BE2C (cell line): ENCODE results near the gene PNMA6E.

Source experiments
- DNase-seq: peaks from one replicate; pipeline ENCODE4 v3.0.0-alpha.2; 2020
- H3K27me3 ChIP-seq: fragments of 250-450 bp; sonication (Bioruptor Pico); 2 replicates; pipeline ENCODE4 v1.5.1; 2020; ENCODE audit warnings: mild to moderate bottlenecking
- H3K36me3 ChIP-seq: fragments of 250-450 bp; sonication (Bioruptor Pico); 2 replicates; pipeline ENCODE4 v1.5.1; 2020; ENCODE audit warnings: mild to moderate bottlenecking
- H3K4me1 ChIP-seq: fragments of 250-450 bp; sonication (Bioruptor Pico); 2 replicates; pipeline ENCODE4 v1.5.1; 2020
- H3K4me3 ChIP-seq: 2 replicates; pipeline ENCODE4 v1.5.1; 2011; ENCODE audit warnings: low read depth, low read length
- H3K9me3 ChIP-seq: fragments of 250-450 bp; sonication (Bioruptor Pico); 2 replicates; pipeline ENCODE4 v1.5.1; 2020
- TF ChIP-seq, protein P1 (sequence below): IDR thresholded peaks from 2 replicates; pipeline ENCODE4 v1.5.1; 2012; ENCODE audit warnings: mild to moderate bottlenecking, low read depth, low read length

PNMA6E gene

DNA sequence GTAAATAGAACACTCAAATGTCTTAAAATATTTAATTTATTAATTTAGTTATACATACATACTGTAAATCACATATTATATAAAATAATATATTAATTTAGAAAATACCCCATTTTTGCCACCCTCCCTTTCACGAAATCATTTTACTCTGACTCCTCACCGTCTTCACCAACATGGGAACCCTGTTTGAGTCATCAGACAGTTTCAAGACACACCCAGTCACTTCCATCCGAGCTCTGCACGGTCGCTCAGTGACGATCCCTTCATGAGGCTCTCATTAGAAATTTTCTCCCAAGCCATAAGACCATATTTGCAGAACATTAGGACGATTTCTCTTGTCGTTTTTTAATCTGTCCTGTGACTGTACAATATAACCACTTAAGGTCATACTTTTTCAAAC is 52.7 kb downstream of the PNMA6E start:
- DNase-seq = no peak
- TF ChIP-seq, protein P1, sequence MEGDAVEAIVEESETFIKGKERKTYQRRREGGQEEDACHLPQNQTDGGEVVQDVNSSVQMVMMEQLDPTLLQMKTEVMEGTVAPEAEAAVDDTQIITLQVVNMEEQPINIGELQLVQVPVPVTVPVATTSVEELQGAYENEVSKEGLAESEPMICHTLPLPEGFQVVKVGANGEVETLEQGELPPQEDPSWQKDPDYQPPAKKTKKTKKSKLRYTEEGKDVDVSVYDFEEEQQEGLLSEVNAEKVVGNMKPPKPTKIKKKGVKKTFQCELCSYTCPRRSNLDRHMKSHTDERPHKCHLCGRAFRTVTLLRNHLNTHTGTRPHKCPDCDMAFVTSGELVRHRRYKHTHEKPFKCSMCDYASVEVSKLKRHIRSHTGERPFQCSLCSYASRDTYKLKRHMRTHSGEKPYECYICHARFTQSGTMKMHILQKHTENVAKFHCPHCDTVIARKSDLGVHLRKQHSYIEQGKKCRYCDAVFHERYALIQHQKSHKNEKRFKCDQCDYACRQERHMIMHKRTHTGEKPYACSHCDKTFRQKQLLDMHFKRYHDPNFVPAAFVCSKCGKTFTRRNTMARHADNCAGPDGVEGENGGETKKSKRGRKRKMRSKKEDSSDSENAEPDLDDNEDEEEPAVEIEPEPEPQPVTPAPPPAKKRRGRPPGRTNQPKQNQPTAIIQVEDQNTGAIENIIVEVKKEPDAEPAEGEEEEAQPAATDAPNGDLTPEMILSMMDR = no peak
- Histone ChIP-seq H3K27me3 (no peaks in the 10 kb centered on the region), H3K36me3 (no peaks in the 10 kb centered on the region; the same call in none of the 2 replicates), H3K4me1 (no peaks in the 10 kb centered on the region), H3K4me3 (no peak overlapping the region), H3K9me3 (no peaks in the 10 kb centered on the region)

DNA sequence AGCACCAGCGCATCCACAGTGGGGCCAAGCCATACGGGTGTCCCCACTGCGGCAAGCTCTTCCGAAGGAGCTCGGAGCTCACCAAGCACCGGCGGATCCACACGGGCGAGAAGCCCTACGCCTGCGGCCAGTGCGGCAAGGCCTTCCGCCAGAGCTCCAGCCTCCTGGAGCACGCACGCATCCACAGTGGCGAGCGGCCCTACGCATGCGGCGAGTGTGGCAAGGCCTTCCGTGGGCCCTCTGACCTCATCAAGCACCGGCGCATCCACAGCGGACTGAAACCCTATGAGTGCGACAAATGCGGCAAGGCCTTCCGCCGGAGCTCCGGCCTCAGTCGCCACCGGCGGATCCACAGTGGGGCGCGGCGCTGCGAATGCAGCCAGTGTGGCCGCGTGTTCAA is 53.6 kb downstream of the PNMA6E start:
- H3K9me3 ChIP-seq = no peaks in the 10 kb centered on the region
- H3K4me3 ChIP-seq = no peak overlapping the region
- TF ChIP-seq, protein P1 = no peak
- H3K27me3 ChIP-seq = no peaks in the 10 kb centered on the region
- H3K4me1 ChIP-seq = no peaks in the 10 kb centered on the region
- no peak for DNase-seq
- H3K36me3 ChIP-seq = no peaks in the 10 kb centered on the region; the same call in none of the 2 replicates
